ENCODE results near the gene TRIM8.
A peak's percentile ranks its signal among the peaks of the same experiment; 100 is the strongest.

Gene TRIM8

GRCh38 chr10:102597131-102597991 lies 46.9 kb upstream of the TRIM8 start:
- Histone ChIP-seq H3K27me3 (ENCODE audit: insufficient read depth, poor library complexity, severe bottlenecking) (no peaks in the 10 kb centered on the region), H3K9me3 (ENCODE audit: severe bottlenecking) (no peaks in the 10 kb centered on the region), H3K36me3 (ENCODE audit: low read depth) (peaks cover 11% of the 10 kb centered on the region; the same call in 1 of the 2 replicates), H3K4me1 (ENCODE audit: insufficient read depth, poor library complexity, severe bottlenecking) (no peaks in the 10 kb centered on the region), H3K4me3 (ENCODE audit: severe bottlenecking) (no peak overlapping the region), H3K27ac (ENCODE audit: poor library complexity, severe bottlenecking) (no peak overlapping the region)
- ATAC-seq (ENCODE audit: low read depth) (no peak), DNase-seq (ENCODE audit: low spot score) (no peak)
- TF ChIP-seq CTCF (IDR thresholded peaks at IDR 0.05; ENCODE audit: poor library complexity, severe bottlenecking), result no peak

- Histone ChIP-seq H3K27ac (ENCODE audit: poor library complexity, severe bottlenecking) (no peak overlapping the region), H3K4me1 (ENCODE audit: insufficient read depth, poor library complexity, severe bottlenecking) (no peaks in the 10 kb centered on the region), H3K9me3 (ENCODE audit: severe bottlenecking) (no peaks in the 10 kb centered on the region), H3K4me3 (ENCODE audit: severe bottlenecking) (no peak overlapping the region), H3K36me3 (ENCODE audit: low read depth) (peaks cover 11% of the 10 kb centered on the region; the same call in 1 of the 2 replicates), H3K27me3 (ENCODE audit: insufficient read depth, poor library complexity, severe bottlenecking) (no peaks in the 10 kb centered on the region)
- DNase-seq (ENCODE audit: low spot score) (no peak), ATAC-seq (ENCODE audit: low read depth) (no peak)
- TF ChIP-seq CTCF (IDR thresholded peaks at IDR 0.05; ENCODE audit: poor library complexity, severe bottlenecking), result no peak
These were observed 46.0 kb upstream of the TRIM8 start for GRCh38 chr10:102598243-102598642.

- no peak for DNase-seq (ENCODE audit: low spot score)
- H3K9me3 ChIP-seq (ENCODE audit: severe bottlenecking), result no peaks in the 10 kb centered on the region
- no peak overlapping the region for H3K4me3 ChIP-seq (ENCODE audit: severe bottlenecking)
- peaks cover 11% of the 10 kb centered on the region; the same call in 1 of the 2 replicates for H3K36me3 ChIP-seq (ENCODE audit: low read depth)
- ATAC-seq (ENCODE audit: low read depth), result no peak
- TF ChIP-seq CTCF (IDR thresholded peaks at IDR 0.05; ENCODE audit: poor library complexity, severe bottlenecking), result no peak
- H3K27ac ChIP-seq (ENCODE audit: poor library complexity, severe bottlenecking), result no peak overlapping the region
- H3K27me3 ChIP-seq (ENCODE audit: insufficient read depth, poor library complexity, severe bottlenecking), result no peaks in the 10 kb centered on the region
- peaks cover 10% of the 10 kb centered on the region for H3K4me1 ChIP-seq (ENCODE audit: insufficient read depth, poor library complexity, severe bottlenecking)
These were observed 44.5 kb upstream of the TRIM8 start for GRCh38 chr10:102599565-102600327.

GRCh38 chr10:102600816-102601215 lies 43.5 kb upstream of the TRIM8 start:
- no peak for TF ChIP-seq CTCF (IDR thresholded peaks at IDR 0.05; ENCODE audit: poor library complexity, severe bottlenecking)
- ATAC-seq (ENCODE audit: low read depth) (no peak), DNase-seq (ENCODE audit: low spot score) (peak; percentile 23)
- Histone ChIP-seq H3K27me3 (ENCODE audit: insufficient read depth, poor library complexity, severe bottlenecking) (no peaks in the 10 kb centered on the region), H3K4me3 (ENCODE audit: severe bottlenecking) (no peak overlapping the region), H3K36me3 (ENCODE audit: low read depth) (peaks cover 11% of the 10 kb centered on the region; the same call in 1 of the 2 replicates), H3K9me3 (ENCODE audit: severe bottlenecking) (no peaks in the 10 kb centered on the region), H3K4me1 (ENCODE audit: insufficient read depth, poor library complexity, severe bottlenecking) (peaks cover 21% of the 10 kb centered on the region), H3K27ac (ENCODE audit: poor library complexity, severe bottlenecking) (no peak overlapping the region)
